GM23338 (cell line): ENCODE data around the gene USP20. TPM values are rescaled to one million over a fixed set of nuclear protein-coding genes. Genes with fewer than 3 reads are reported as not detected.

Source experiments
- ATAC-seq: fragments of 200-7000 bp; cut with Tn5 transposase; 3 replicates; pipeline ENCODE4 v1.9.1; 2020
- DNase-seq: peaks from one replicate; pipeline ENCODE4 v3.0.0-alpha.2; 2015; ENCODE audit warnings: low spot score
- H2AFZ ChIP-seq: fragments of 200-600 bp; sonication (generic); 2 replicates; pipeline ENCODE4 v1.8.0; 2016; ENCODE audit warnings: antibody characterized with exemption, mild to moderate bottlenecking, moderate library complexity
- H3F3A ChIP-seq: fragments of 200-600 bp; sonication (generic); replicated peaks from 2 replicates; pipeline ENCODE4 v1.8.0; 2017; ENCODE audit warnings: antibody characterized with exemption, mixed run types, low read depth
- H3K27ac ChIP-seq: fragments of 200-600 bp; sonication (generic); 2 replicates; pipeline ENCODE4 v1.6.1; 2016; ENCODE audit warnings: low read depth
- H3K27me3 ChIP-seq: fragments of 200-600 bp; sonication (generic); 2 replicates; pipeline ENCODE4 v1.8.0; 2016; ENCODE audit warnings: mild to moderate bottlenecking, mixed run types, moderate library complexity; ENCODE audit not compliant: insufficient read depth
- H3K36me3 ChIP-seq: fragments of 200-600 bp; sonication (generic); 2 replicates; pipeline ENCODE4 v1.8.0; 2016; ENCODE audit warnings: mild to moderate bottlenecking; ENCODE audit not compliant: insufficient read depth
- H3K4me1 ChIP-seq: fragments of 200-600 bp; sonication (generic); 2 replicates; pipeline ENCODE4 v1.8.0; 2016; ENCODE audit warnings: mild to moderate bottlenecking, moderate library complexity; ENCODE audit not compliant: insufficient read depth
- H3K4me2 ChIP-seq: fragments of 200-600 bp; sonication (generic); 2 replicates; pipeline ENCODE4 v1.7.1; 2017; ENCODE audit warnings: mixed run types
- H3K4me3 ChIP-seq: fragments of 200-600 bp; sonication (generic); 2 replicates; pipeline ENCODE4 v1.6.1; 2016; ENCODE audit warnings: mixed run types
- H3K79me2 ChIP-seq: fragments of 200-600 bp; sonication (generic); replicated peaks from 2 replicates; pipeline ENCODE4 v1.8.0; 2017; ENCODE audit warnings: mild to moderate bottlenecking; ENCODE audit not compliant: insufficient read depth
- H3K9me2 ChIP-seq: fragments of 200-600 bp; sonication (generic); 2 replicates; pipeline ENCODE4 v1.8.0; 2017; ENCODE audit not compliant: insufficient read depth
- H4K20me1 ChIP-seq: fragments of 200-600 bp; sonication (generic); replicated peaks from 2 replicates; pipeline ENCODE4 v1.8.0; 2017; ENCODE audit warnings: mild to moderate bottlenecking; ENCODE audit not compliant: insufficient read depth
- H3K27ac Mint-ChIP-seq: 2 replicates; pipeline ENCODE4 v1.8.0; 2020; ENCODE audit warnings: inconsistent platforms, mild to moderate bottlenecking, moderate library complexity, mixed read lengths
- H3K27me3 Mint-ChIP-seq: 3 replicates; pipeline ENCODE4 v1.8.0; 2022; ENCODE audit warnings: low read depth, mild to moderate bottlenecking, moderate library complexity, mixed read lengths, inconsistent platforms; ENCODE audit not compliant: insufficient read depth, poor library complexity
- H3K36me3 Mint-ChIP-seq: 3 replicates; pipeline ENCODE4 v1.8.0; 2021; ENCODE audit warnings: low read depth, mild to moderate bottlenecking, inconsistent platforms, moderate library complexity, mixed read lengths
- H3K4me1 Mint-ChIP-seq: 3 replicates; pipeline ENCODE4 v1.8.0; 2020; ENCODE audit warnings: mild to moderate bottlenecking, inconsistent platforms, mixed read lengths
- H3K4me3 Mint-ChIP-seq: 3 replicates; pipeline ENCODE4 v1.8.0; 2021; ENCODE audit warnings: moderate library complexity, mild to moderate bottlenecking, inconsistent platforms, mixed read lengths
- H3K9me3 Mint-ChIP-seq: 3 replicates; pipeline ENCODE4 v1.8.0; 2020; ENCODE audit warnings: moderate library complexity, mild to moderate bottlenecking, inconsistent platforms, mixed read lengths
- CREB1 ChIP-seq: fragments of 250-450 bp; sonication (Bioruptor Pico); IDR thresholded peaks from 2 replicates; pipeline ENCODE4 v1.5.0; 2020; ENCODE audit warnings: low read depth, mild to moderate bottlenecking, moderate library complexity
- CTCF ChIP-seq, 2 experiments: fragments of 200-600 bp in 1 of 2; sonication (generic) in 1 of 2; conservative IDR thresholded peaks; 2 replicates each; pipeline versions ENCODE4 v1.5.1 to v1.6.1; 2016 to 2017; ENCODE audit warnings: antibody characterized with exemption in 2 of 2, low read depth in 2 of 2, mild to moderate bottlenecking in 2 of 2, moderate library complexity in 1 of 2
- EZH2 ChIP-seq: fragments of 200-600 bp; sonication (generic); IDR thresholded peaks from one replicate; pipeline ENCODE4 v1.8.0; 2017; ENCODE audit warnings: antibody characterized with exemption, mild to moderate bottlenecking, low read depth; ENCODE audit not compliant: unreplicated experiment
- EZH2phosphoT487 ChIP-seq: fragments of 200-600 bp; sonication (generic); IDR thresholded peaks from one replicate; pipeline ENCODE4 v1.8.1; 2018; ENCODE audit warnings: antibody characterized with exemption; ENCODE audit not compliant: unreplicated experiment
- JUNB ChIP-seq: IDR thresholded peaks from one replicate; pipeline ENCODE4 v1.6.1; 2016; ENCODE audit warnings: antibody characterized with exemption; ENCODE audit not compliant: unreplicated experiment
- NANOG ChIP-seq: IDR thresholded peaks from 2 replicates; pipeline ENCODE4 v1.6.1; 2016; ENCODE audit warnings: antibody characterized with exemption, borderline replicate concordance
- POLR2AphosphoS5 ChIP-seq: IDR thresholded peaks from 2 replicates; pipeline ENCODE4 v1.6.1; 2016; ENCODE audit warnings: antibody characterized with exemption, low read depth
- REST ChIP-seq: IDR thresholded peaks from one replicate; pipeline ENCODE4 v1.6.1; 2018; ENCODE audit warnings: antibody characterized with exemption; ENCODE audit not compliant: unreplicated experiment
- STAT1 ChIP-seq: IDR thresholded peaks from one replicate; pipeline ENCODE4 v1.6.1; 2016; ENCODE audit warnings: antibody characterized with exemption; ENCODE audit not compliant: unreplicated experiment
- ZNF114 ChIP-seq: fragments of 250-450 bp; sonication (Bioruptor Pico); IDR thresholded peaks from 2 replicates; pipeline ENCODE4 v1.5.0; 2020; ENCODE audit warnings: mild to moderate bottlenecking, moderate library complexity
- ZNF331 ChIP-seq: fragments of 250-450 bp; sonication (Bioruptor Pico); IDR thresholded peaks from 2 replicates; pipeline ENCODE4 v1.5.0; 2020; ENCODE audit warnings: low read depth, mild to moderate bottlenecking, moderate library complexity
- ZNF462 ChIP-seq: fragments of 250-450 bp; sonication (Bioruptor Pico); IDR thresholded peaks from 2 replicates; pipeline ENCODE4 v1.5.0; 2020; ENCODE audit warnings: mild to moderate bottlenecking, moderate library complexity
- polyA plus RNA-seq: library from polyadenylated mRNA; unstranded; fragments of >200 nt; fragmentation: Nextera tagmentation; extraction: Ambion mirVana; gene quantifications from 2 replicates; pipeline ENCODE4 v1.2.1, GENCODE V29; 2016
- total RNA-seq: library from RNA; depleted of rRNA; stranded (reverse); fragments of >200 nt; shearing (Covaris generic); gene quantifications from 2 replicates; pipeline ENCODE4 v1.2.3, GENCODE V29; 2014
- TF ChIP-seq, protein P1 (sequence below): IDR thresholded peaks from 2 replicates; pipeline ENCODE4 v1.6.1; 2016; ENCODE audit warnings: antibody characterized with exemption

USP20 gene
- total and polyA plus RNA-seq, 2 experiments from 2014 or later = 10.4 to 13.0 TPM

DNA sequence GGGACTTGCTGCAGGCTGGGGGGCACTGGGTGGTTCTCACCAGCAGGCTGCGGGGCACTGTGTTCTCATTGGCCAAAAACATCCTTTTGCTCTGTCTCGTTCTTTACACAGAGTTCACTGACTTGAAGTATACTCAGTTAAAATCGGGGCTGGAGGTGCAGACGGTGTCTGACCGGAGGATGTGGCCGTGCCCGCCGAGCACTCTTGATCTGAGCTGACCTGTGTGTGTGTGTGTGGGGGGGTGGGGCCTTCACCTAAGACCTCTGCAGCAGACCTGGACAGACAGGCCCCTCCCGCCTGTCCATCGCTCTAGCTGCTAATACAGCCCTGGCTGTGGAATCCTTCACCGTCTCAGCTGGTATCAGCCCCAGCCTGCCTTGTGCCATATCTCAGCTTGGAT is 25.1 kb upstream of the USP20 start:
- Histone ChIP-seq H4K20me1 (peaks cover 20% of the 10 kb centered on the region), H3K4me2 (no peak overlapping the region), H3K27me3 (no peaks in the 10 kb centered on the region), H3K9me2 (no peaks in the 10 kb centered on the region), H3K36me3 (no peaks in the 10 kb centered on the region; the same call in 1 of the 2 replicates), H3K27ac (no peak overlapping the region), H3K4me3 (no peak overlapping the region), H3F3A (peaks cover 18% of the 10 kb centered on the region; the same call in 1 of the 2 replicates), H3K79me2 (peaks cover 18% of the 10 kb centered on the region), H3K4me1 (no peaks in the 10 kb centered on the region), H2AFZ (no peak overlapping the region)
- DNase-seq = no peak
- TF ChIP-seq EZH2phosphoT487 (no peak), ZNF114 (CRISPR knock-in tag) (no peak), POLR2AphosphoS5 (no peak), NANOG (no peak), ZNF331 (CRISPR knock-in tag) (no peak), REST (no peak), ZNF462 (CRISPR knock-in tag) (no peak), CTCF (conservative IDR thresholded peaks at IDR 0.05; ENCODE audit: low read depth in 2 of 2) (no peak), EZH2 (no peak), CREB1 (CRISPR knock-in tag) (no peak), JUNB (no peak), STAT1 (no peak)
- TF ChIP-seq, protein P1, sequence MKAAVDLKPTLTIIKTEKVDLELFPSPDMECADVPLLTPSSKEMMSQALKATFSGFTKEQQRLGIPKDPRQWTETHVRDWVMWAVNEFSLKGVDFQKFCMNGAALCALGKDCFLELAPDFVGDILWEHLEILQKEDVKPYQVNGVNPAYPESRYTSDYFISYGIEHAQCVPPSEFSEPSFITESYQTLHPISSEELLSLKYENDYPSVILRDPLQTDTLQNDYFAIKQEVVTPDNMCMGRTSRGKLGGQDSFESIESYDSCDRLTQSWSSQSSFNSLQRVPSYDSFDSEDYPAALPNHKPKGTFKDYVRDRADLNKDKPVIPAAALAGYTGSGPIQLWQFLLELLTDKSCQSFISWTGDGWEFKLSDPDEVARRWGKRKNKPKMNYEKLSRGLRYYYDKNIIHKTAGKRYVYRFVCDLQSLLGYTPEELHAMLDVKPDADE = no peak
- Mint-ChIP-seq H3K27me3 (peaks cover 4% of the 10 kb centered on the region), H3K9me3 (no peaks in the 10 kb centered on the region), H3K4me3 (no peak overlapping the region), H3K4me1 (no peaks in the 10 kb centered on the region; the same call in 2 of the 3 replicates), H3K36me3 (peaks cover 64% of the 10 kb centered on the region), H3K27ac (no peak overlapping the region)
- ATAC-seq = no peak; the same call in 2 of the 3 replicates
